ENCODE data around the gene ANO10.
"Not testable (repeated sequence)": the region's sequence is repeated elsewhere in the genome, so short reads cannot be mapped to it uniquely, and the experiment has no call there.

Gene ANO10

GRCh38 chr3:43606284-43606683 lies 15.5 kb downstream of the ANO10 start:
- no peaks in the 10 kb centered on the region for H3K27me3 ChIP-seq (ENCODE audit: control insufficient read depth in 1 of 2, insufficient read depth in 2 of 2, low read length in 2 of 2)
- no peaks in the 10 kb centered on the region for H3K4me1 ChIP-seq (ENCODE audit: control insufficient read depth, insufficient read depth, low read length)
- no peak overlapping the region for H3K4me3 ChIP-seq (ENCODE audit: low read length in 2 of 2)
- no peaks in the 10 kb centered on the region for H3K9me3 ChIP-seq (ENCODE audit: control insufficient read depth in 2 of 2, low read length in 2 of 2)
- H3K9ac ChIP-seq (ENCODE audit: low read length in 2 of 2): no peak overlapping the region
- peaks cover 3 to 4% of the 10 kb centered on the region in 2 donors for H3K36me3 ChIP-seq (ENCODE audit: control insufficient read depth in 2 of 2, insufficient read depth in 2 of 2, low read length in 2 of 2)
- H3K27ac ChIP-seq (ENCODE audit: low read length): no peak overlapping the region

- not testable (repeated sequence) for H3K27me3 ChIP-seq (ENCODE audit: control insufficient read depth in 1 of 2, insufficient read depth in 2 of 2, low read length in 2 of 2); H3K4me1 ChIP-seq (ENCODE audit: control insufficient read depth, insufficient read depth, low read length); H3K27ac ChIP-seq (ENCODE audit: low read length); H3K9me3 ChIP-seq (ENCODE audit: control insufficient read depth in 2 of 2, low read length in 2 of 2); H3K9ac ChIP-seq (ENCODE audit: low read length in 2 of 2); H3K36me3 ChIP-seq (ENCODE audit: control insufficient read depth in 2 of 2, insufficient read depth in 2 of 2, low read length in 2 of 2); H3K4me3 ChIP-seq (ENCODE audit: low read length in 2 of 2)
These were observed 21.9 kb downstream of the ANO10 start for GRCh38 chr3:43599959-43600358.

DNA sequence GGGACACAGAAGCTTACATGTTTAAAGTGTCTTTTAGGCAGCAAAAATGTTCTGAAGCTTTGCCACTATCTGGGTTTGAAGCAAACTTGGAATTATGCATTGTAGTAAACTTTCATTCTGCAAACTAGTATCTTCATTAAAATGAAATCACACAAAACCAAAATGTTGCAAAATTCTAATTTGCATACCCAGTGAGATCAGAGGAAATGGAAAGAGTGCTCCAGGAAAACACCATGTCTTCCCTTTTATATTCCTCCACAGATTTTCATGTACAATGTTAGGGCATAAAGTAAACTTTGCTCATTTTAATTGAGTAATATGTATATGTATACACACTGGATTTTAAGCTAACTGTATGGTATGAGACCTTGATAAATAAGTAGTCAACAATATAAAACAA lies 23.9 kb downstream of the ANO10 start:
- no peak overlapping the region for H3K9ac ChIP-seq (ENCODE audit: low read length in 2 of 2)
- H3K27me3 ChIP-seq (ENCODE audit: control insufficient read depth in 1 of 2, insufficient read depth in 2 of 2, low read length in 2 of 2): no peaks in the 10 kb centered on the region
- H3K27ac ChIP-seq (ENCODE audit: low read length): no peak overlapping the region
- H3K9me3 ChIP-seq (ENCODE audit: control insufficient read depth in 2 of 2, low read length in 2 of 2): no peaks in the 10 kb centered on the region
- no peaks in the 10 kb centered on the region for H3K4me1 ChIP-seq (ENCODE audit: control insufficient read depth, insufficient read depth, low read length)
- H3K4me3 ChIP-seq (ENCODE audit: low read length in 2 of 2): no peak overlapping the region
- peaks cover 0 to 4% of the 10 kb centered on the region in 2 donors for H3K36me3 ChIP-seq (ENCODE audit: control insufficient read depth in 2 of 2, insufficient read depth in 2 of 2, low read length in 2 of 2)

DNA sequence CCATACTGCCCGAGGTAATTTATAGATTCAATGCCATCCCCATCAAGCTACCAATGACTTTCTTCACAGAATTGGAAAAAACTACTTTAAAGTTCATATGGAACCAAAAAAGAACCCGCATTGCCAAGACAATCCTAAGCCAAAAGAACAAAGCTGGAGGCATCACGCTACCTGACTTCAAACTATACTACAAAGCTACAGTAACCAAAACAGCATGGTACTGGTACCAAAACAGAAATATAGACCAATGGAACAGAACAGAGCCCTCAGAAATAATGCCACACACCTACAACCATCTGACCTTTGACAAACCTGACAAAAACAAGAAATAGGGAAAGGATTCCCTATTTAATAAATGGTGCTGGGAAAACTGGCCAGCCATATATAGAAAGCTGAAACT lies 25.6 kb downstream of the ANO10 start:
- not testable (repeated sequence) for H3K9ac ChIP-seq (ENCODE audit: low read length in 2 of 2); H3K4me3 ChIP-seq (ENCODE audit: low read length in 2 of 2); H3K4me1 ChIP-seq (ENCODE audit: control insufficient read depth, insufficient read depth, low read length); H3K9me3 ChIP-seq (ENCODE audit: control insufficient read depth in 2 of 2, low read length in 2 of 2); H3K36me3 ChIP-seq (ENCODE audit: control insufficient read depth in 2 of 2, insufficient read depth in 2 of 2, low read length in 2 of 2); H3K27me3 ChIP-seq (ENCODE audit: control insufficient read depth in 1 of 2, insufficient read depth in 2 of 2, low read length in 2 of 2); H3K27ac ChIP-seq (ENCODE audit: low read length)

DNA sequence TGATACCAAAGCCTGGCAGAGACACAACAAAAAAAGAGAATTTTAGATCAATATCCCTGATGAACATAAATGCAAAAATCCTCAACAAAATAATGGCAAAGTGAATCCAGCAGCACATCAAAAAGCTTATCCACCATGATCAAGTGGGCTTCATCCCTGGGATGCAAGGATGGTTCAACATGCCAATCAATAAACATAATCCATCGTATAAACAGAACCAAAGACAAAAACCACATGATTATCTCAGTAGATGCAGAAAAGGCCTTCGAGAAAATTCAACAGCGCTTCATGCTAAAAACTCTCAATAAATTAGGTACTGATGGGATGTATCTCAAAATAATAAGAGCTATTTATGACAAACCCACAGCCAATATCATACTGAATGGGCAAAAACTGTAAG lies 26.5 kb downstream of the ANO10 start:
- not testable (repeated sequence) for H3K4me3 ChIP-seq (ENCODE audit: low read length in 2 of 2); H3K4me1 ChIP-seq (ENCODE audit: control insufficient read depth, insufficient read depth, low read length); H3K9ac ChIP-seq (ENCODE audit: low read length in 2 of 2); H3K9me3 ChIP-seq (ENCODE audit: control insufficient read depth in 2 of 2, low read length in 2 of 2); H3K27ac ChIP-seq (ENCODE audit: low read length); H3K36me3 ChIP-seq (ENCODE audit: control insufficient read depth in 2 of 2, insufficient read depth in 2 of 2, low read length in 2 of 2); H3K27me3 ChIP-seq (ENCODE audit: control insufficient read depth in 1 of 2, insufficient read depth in 2 of 2, low read length in 2 of 2)

GRCh38 chr3:43593588-43593987 lies 28.2 kb downstream of the ANO10 start:
- not testable (repeated sequence) for H3K4me1 ChIP-seq (ENCODE audit: control insufficient read depth, insufficient read depth, low read length); H3K9ac ChIP-seq (ENCODE audit: low read length in 2 of 2); H3K27me3 ChIP-seq (ENCODE audit: control insufficient read depth in 1 of 2, insufficient read depth in 2 of 2, low read length in 2 of 2); H3K4me3 ChIP-seq (ENCODE audit: low read length in 2 of 2); H3K9me3 ChIP-seq (ENCODE audit: control insufficient read depth in 2 of 2, low read length in 2 of 2); H3K36me3 ChIP-seq (ENCODE audit: control insufficient read depth in 2 of 2, insufficient read depth in 2 of 2, low read length in 2 of 2); H3K27ac ChIP-seq (ENCODE audit: low read length)

GRCh38 chr3:43591866-43592265 lies 29.9 kb downstream of the ANO10 start:
- not testable (repeated sequence) for H3K27me3 ChIP-seq (ENCODE audit: control insufficient read depth in 1 of 2, insufficient read depth in 2 of 2, low read length in 2 of 2); H3K9ac ChIP-seq (ENCODE audit: low read length in 2 of 2); H3K9me3 ChIP-seq (ENCODE audit: control insufficient read depth in 2 of 2, low read length in 2 of 2); H3K4me1 ChIP-seq (ENCODE audit: control insufficient read depth, insufficient read depth, low read length); H3K27ac ChIP-seq (ENCODE audit: low read length); H3K4me3 ChIP-seq (ENCODE audit: low read length in 2 of 2); H3K36me3 ChIP-seq (ENCODE audit: control insufficient read depth in 2 of 2, insufficient read depth in 2 of 2, low read length in 2 of 2)

DNA sequence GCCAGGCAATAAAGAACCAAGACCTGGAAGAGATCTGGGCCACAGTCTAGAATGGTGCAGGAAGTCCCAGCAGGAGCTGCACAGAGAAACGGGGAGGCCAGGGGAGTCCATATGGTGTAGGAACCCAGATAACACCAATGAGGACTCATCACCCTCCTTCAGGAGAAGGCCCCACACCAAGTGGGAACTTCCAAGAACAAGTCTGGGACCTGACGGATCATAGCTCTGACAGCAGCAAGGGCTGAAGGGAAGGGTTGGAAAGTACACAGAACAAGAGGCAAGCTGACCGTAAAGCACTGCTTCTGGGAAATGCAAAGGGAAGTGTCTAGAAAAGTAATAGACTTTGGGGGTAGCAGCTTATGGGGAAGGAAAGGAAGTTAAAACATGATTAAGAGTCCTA lies 34.5 kb downstream of the ANO10 start:
- Histone ChIP-seq H3K4me1 (ENCODE audit: control insufficient read depth, insufficient read depth, low read length) (peaks cover 12% of the 10 kb centered on the region), H3K9me3 (ENCODE audit: control insufficient read depth in 2 of 2, low read length in 2 of 2) (peaks cover 0 to 4% of the 10 kb centered on the region in 2 donors)

GRCh38 chr3:43584043-43584826 lies 37.6 kb downstream of the ANO10 start:
- Histone ChIP-seq H3K9ac (ENCODE audit: low read length in 2 of 2) (no peak overlapping the region), H3K27me3 (ENCODE audit: control insufficient read depth in 1 of 2, insufficient read depth in 2 of 2, low read length in 2 of 2) (no peaks in the 10 kb centered on the region), H3K4me3 (ENCODE audit: low read length in 2 of 2) (no peak overlapping the region), H3K9me3 (ENCODE audit: control insufficient read depth in 2 of 2, low read length in 2 of 2) (no peaks in the 10 kb centered on the region), H3K4me1 (ENCODE audit: control insufficient read depth, insufficient read depth, low read length) (peaks cover 12% of the 10 kb centered on the region), H3K27ac (ENCODE audit: low read length) (no peak overlapping the region), H3K36me3 (ENCODE audit: control insufficient read depth in 2 of 2, insufficient read depth in 2 of 2, low read length in 2 of 2) (no peaks in the 10 kb centered on the region)

More for the DNA sequence above, 34.5 kb downstream of the ANO10 start:
- H3K4me3 ChIP-seq (ENCODE audit: low read length in 2 of 2): no peak overlapping the region
- H3K27ac ChIP-seq (ENCODE audit: low read length): no peak overlapping the region
- H3K36me3 ChIP-seq (ENCODE audit: control insufficient read depth in 2 of 2, insufficient read depth in 2 of 2, low read length in 2 of 2): peaks cover 3 to 5% of the 10 kb centered on the region in 2 donors
- no peak overlapping the region for H3K9ac ChIP-seq (ENCODE audit: low read length in 2 of 2)
- no peaks in the 10 kb centered on the region for H3K27me3 ChIP-seq (ENCODE audit: control insufficient read depth in 1 of 2, insufficient read depth in 2 of 2, low read length in 2 of 2)

- Histone ChIP-seq H3K9ac (ENCODE audit: low read length in 2 of 2) (no peak overlapping the region), H3K27me3 (ENCODE audit: control insufficient read depth in 1 of 2, insufficient read depth in 2 of 2, low read length in 2 of 2) (no peaks in the 10 kb centered on the region), H3K27ac (ENCODE audit: low read length) (peak overlapping the region; percentile 37), H3K9me3 (ENCODE audit: control insufficient read depth in 2 of 2, low read length in 2 of 2) (no peaks in the 10 kb centered on the region), H3K4me3 (ENCODE audit: low read length in 2 of 2) (no peak overlapping the region), H3K4me1 (ENCODE audit: control insufficient read depth, insufficient read depth, low read length) (peaks cover 12% of the 10 kb centered on the region), H3K36me3 (ENCODE audit: control insufficient read depth in 2 of 2, insufficient read depth in 2 of 2, low read length in 2 of 2) (no peaks in the 10 kb centered on the region)
These were observed 38.3 kb downstream of the ANO10 start for GRCh38 chr3:43583481-43583880.

- H3K4me1 ChIP-seq (ENCODE audit: control insufficient read depth, insufficient read depth, low read length): peaks cover 12% of the 10 kb centered on the region
- H3K27me3 ChIP-seq (ENCODE audit: control insufficient read depth in 1 of 2, insufficient read depth in 2 of 2, low read length in 2 of 2): no peaks in the 10 kb centered on the region
- no peaks in the 10 kb centered on the region for H3K36me3 ChIP-seq (ENCODE audit: control insufficient read depth in 2 of 2, insufficient read depth in 2 of 2, low read length in 2 of 2)
- H3K9ac ChIP-seq (ENCODE audit: low read length in 2 of 2): no peak overlapping the region
- H3K9me3 ChIP-seq (ENCODE audit: control insufficient read depth in 2 of 2, low read length in 2 of 2): no peaks in the 10 kb centered on the region
- H3K4me3 ChIP-seq (ENCODE audit: low read length in 2 of 2): no peak overlapping the region
- peak overlapping the region; percentile 37 for H3K27ac ChIP-seq (ENCODE audit: low read length)
These were observed 38.9 kb downstream of the ANO10 start for GRCh38 chr3:43582866-43583265.

Measured in stomach smooth muscle (tissue), 2 donors.